Measurements from ENCODE around the gene MAML3.

DNA sequence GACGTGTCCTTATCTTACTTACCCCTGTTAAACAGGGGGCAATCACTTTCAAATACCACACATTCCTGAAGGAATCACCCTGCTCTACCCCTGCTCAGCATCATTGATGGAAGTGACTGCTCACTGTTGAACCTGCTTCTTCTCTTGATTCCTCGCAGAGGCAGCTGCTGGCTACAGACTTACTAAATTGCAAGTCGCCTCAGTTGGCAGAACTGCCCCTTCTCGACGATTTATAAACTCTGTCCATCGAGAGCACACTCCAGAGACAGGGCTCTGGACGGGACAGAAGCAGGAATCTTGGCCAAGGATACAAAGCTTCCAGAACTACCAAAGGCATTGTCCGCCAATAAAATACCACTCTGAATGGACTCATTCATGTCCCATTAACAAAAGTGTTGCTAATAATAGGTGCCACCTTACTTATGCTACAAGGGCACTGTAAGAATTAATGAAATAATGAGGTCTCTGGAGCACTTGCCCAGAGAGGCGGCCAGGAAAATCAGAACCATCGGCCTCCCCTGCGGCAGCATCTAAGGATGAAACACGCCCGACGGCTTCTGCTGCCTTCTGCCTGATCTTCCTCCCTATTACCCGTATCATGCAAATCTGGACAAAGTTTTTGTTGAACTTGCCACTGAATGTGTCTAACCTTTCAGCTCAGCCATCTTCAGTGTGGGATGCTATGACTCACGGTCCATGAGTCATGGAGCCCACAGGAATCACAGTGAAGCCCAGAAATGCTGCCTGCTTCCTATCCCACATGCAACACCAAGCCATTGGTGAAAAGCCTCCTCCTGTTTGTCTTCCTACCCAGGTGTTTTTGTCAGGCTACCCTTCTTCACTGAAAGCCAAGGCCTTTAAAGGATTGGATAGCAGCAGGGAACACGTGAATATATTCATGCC is 164.9 kb downstream of the MAML3 start:
- TF ChIP-seq POLR2AphosphoS5 (IDR thresholded peaks at IDR 0.05) (no peak), POLR2A (IDR thresholded peaks at IDR 0.05) (no peak)

All from suprapubic skin (tissue), 4 donors.